Measurements from ENCODE around the gene CTSD. TPM values are rescaled to one million over a fixed set of nuclear protein-coding genes. Genes with fewer than 3 reads are reported as not detected.

The CTSD gene
- total RNA-seq, 2 experiments from 2014 or later, result 31.7 to 44.1 TPM

DNA sequence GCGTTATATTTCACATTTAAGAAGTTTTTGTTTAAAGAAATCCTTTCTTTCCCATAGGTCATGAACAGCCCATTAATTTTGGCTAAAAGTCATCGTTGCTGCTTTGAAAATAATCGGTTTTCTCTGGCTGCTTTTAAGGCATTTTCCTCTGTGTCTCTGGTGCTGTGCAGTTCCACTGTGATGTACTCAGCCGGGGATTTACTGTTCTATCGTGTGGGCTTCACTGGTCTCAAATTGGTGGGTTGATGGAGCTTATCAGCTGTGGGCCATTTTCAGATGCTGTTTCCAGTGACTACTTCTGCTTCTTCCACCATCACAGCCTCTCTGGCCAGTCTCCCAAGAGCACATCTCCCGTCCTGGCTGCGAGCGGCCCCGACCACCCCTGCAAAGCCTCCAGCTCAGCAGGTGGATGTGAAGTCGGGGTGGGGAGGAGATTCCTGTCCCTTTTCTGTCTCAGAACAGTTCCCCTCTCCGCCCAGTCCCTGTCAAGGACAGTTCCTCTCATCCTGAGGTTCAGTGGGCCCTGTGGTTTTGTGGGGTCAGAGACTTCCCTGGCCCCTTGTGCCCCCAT lies 33.6 kb downstream of the CTSD start:
- Histone ChIP-seq H3K79me2 (ENCODE audit: insufficient read depth, low read depth, low read length) (no peaks in the 10 kb centered on the region), H2AFZ (ENCODE audit: low read length) (no peak overlapping the region), H3K4me1 (ENCODE audit: insufficient read depth, low read length, poor library complexity, severe bottlenecking) (peaks cover 13% of the 10 kb centered on the region), H3K36me3 (ENCODE audit: insufficient read depth, low read length) (no peaks in the 10 kb centered on the region), H3K4me3 (ENCODE audit: low read depth, low read length, poor library complexity, severe bottlenecking) (no peak overlapping the region), H3K9me2 (ENCODE audit: insufficient read depth, low read length) (no peaks in the 10 kb centered on the region), H3K4me2 (ENCODE audit: low read length) (no peak overlapping the region), H3K9me3 (ENCODE audit: low read length) (no peaks in the 10 kb centered on the region), H4K20me1 (ENCODE audit: insufficient read depth, low read length) (no peaks in the 10 kb centered on the region), H3K27ac (ENCODE audit: low read depth, low read length, poor library complexity, severe bottlenecking) (no peak overlapping the region)
- ChIA-PET POLR2A (interaction anchor here (0.6 kb wide), 1 partner anchor 516 kb away, joined by 3 read pairs; no protein-coding TSS in a partner anchor), CTCF (ENCODE audit: unreplicated experiment) (no interaction called here)
- no peak for DNase-seq (ENCODE audit: low spot score)
- TF ChIP-seq, protein P1, sequence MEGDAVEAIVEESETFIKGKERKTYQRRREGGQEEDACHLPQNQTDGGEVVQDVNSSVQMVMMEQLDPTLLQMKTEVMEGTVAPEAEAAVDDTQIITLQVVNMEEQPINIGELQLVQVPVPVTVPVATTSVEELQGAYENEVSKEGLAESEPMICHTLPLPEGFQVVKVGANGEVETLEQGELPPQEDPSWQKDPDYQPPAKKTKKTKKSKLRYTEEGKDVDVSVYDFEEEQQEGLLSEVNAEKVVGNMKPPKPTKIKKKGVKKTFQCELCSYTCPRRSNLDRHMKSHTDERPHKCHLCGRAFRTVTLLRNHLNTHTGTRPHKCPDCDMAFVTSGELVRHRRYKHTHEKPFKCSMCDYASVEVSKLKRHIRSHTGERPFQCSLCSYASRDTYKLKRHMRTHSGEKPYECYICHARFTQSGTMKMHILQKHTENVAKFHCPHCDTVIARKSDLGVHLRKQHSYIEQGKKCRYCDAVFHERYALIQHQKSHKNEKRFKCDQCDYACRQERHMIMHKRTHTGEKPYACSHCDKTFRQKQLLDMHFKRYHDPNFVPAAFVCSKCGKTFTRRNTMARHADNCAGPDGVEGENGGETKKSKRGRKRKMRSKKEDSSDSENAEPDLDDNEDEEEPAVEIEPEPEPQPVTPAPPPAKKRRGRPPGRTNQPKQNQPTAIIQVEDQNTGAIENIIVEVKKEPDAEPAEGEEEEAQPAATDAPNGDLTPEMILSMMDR (conservative IDR thresholded peaks at IDR 0.05; ENCODE audit: low read length), result no peak
- TF ChIP-seq EZH2phosphoT487 (IDR thresholded peaks at IDR 0.05; ENCODE audit: borderline replicate concordance, low read depth, low read length), result no peak
- intact Hi-C loops (cut with micrococcal nuclease; ENCODE audit: unreplicated experiment), result no loop called here
- no TSS peak for BruUV-seq (replicated peaks)

- Histone ChIP-seq H3K9me3 (ENCODE audit: low read length) (no peaks in the 10 kb centered on the region), H3K4me2 (ENCODE audit: low read length) (peak overlapping the region; percentile 22; the same call in 1 of the 2 replicates), H2AFZ (ENCODE audit: low read length) (0 out of 2 replicates have a peak overlapping the region, but pooled peaks have one; percentile 29), H3K27ac (ENCODE audit: low read depth, low read length, poor library complexity, severe bottlenecking) (no peak overlapping the region), H3K4me3 (ENCODE audit: low read depth, low read length, poor library complexity, severe bottlenecking) (no peak overlapping the region), H3K9me2 (ENCODE audit: insufficient read depth, low read length) (no peaks in the 10 kb centered on the region), H3K36me3 (ENCODE audit: insufficient read depth, low read length) (no peaks in the 10 kb centered on the region), H3K79me2 (ENCODE audit: insufficient read depth, low read depth, low read length) (no peaks in the 10 kb centered on the region), H3K4me1 (ENCODE audit: insufficient read depth, low read length, poor library complexity, severe bottlenecking) (peaks cover 13% of the 10 kb centered on the region), H4K20me1 (ENCODE audit: insufficient read depth, low read length) (no peaks in the 10 kb centered on the region)
- POLR2A ChIA-PET, result interaction anchor here (0.6 kb wide), 1 partner anchor 515 kb away, joined by 3 read pairs; no protein-coding TSS in a partner anchor
- intact Hi-C loops (cut with micrococcal nuclease; ENCODE audit: unreplicated experiment), result no loop called here
- BruUV-seq (replicated peaks), result no TSS peak
- no peak for DNase-seq (ENCODE audit: low spot score)
- CTCF ChIA-PET (ENCODE audit: unreplicated experiment), result no interaction called here
- TF ChIP-seq, protein P1 (conservative IDR thresholded peaks at IDR 0.05; ENCODE audit: low read length), result no peak
- no peak for TF ChIP-seq EZH2phosphoT487 (IDR thresholded peaks at IDR 0.05; ENCODE audit: borderline replicate concordance, low read depth, low read length)
Measured at GRCh38 chr11:1729692-1730011, 34.1 kb downstream of the CTSD start.

DNA sequence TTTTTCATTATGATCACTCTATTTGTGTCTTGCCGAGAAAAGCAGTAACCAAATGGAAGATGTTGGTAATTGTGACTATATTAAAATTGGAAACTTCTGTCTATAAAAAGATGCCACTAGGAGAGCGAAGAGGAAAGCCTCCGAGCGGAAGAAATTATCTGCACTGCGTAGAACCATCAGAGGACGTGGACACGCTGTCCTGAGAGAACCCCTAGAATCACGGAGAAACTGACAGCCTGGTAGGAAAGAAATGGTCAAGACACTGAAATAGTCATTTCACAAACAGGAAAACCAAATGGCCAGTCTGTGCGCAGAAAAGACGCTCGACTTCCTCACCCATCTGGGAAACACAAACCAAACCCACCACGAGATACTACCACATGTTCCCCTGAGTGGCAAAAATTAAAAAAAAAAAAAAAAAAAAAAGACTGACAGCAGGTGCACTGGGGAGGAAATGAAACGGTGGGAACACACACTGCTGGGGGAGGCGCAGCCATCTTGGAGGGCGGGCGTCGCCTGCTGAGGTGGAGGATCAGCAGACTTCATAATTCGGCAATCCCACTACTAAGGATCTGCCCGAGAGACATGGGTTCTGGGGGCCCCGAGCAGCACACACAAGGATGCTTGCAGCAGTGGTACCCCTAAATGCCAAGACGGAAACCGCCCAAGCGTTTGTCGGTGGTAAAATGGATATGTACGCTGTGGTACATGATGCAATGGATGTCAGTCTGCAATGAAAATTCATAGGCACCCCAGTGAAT lies 34.6 kb downstream of the CTSD start:
- H3K27ac ChIP-seq (ENCODE audit: low read depth, low read length, poor library complexity, severe bottlenecking), result no peak overlapping the region
- no TSS peak for BruUV-seq (replicated peaks)
- H3K9me3 ChIP-seq (ENCODE audit: low read length), result no peaks in the 10 kb centered on the region
- H3K36me3 ChIP-seq (ENCODE audit: insufficient read depth, low read length), result no peaks in the 10 kb centered on the region
- H3K9me2 ChIP-seq (ENCODE audit: insufficient read depth, low read length), result no peaks in the 10 kb centered on the region
- no peaks in the 10 kb centered on the region for H3K79me2 ChIP-seq (ENCODE audit: insufficient read depth, low read depth, low read length)
- intact Hi-C loops (cut with micrococcal nuclease; ENCODE audit: unreplicated experiment), result no loop called here
- peak; percentile 44 for DNase-seq (ENCODE audit: low spot score)
- ChIA-PET CTCF (ENCODE audit: unreplicated experiment) (no interaction called here), POLR2A (interaction anchor here (0.6 kb wide), 1 partner anchor 515 kb away, joined by 3 read pairs; no protein-coding TSS in a partner anchor)
- peaks cover 13% of the 10 kb centered on the region for H3K4me1 ChIP-seq (ENCODE audit: insufficient read depth, low read length, poor library complexity, severe bottlenecking)
- peak overlapping the region; percentile 22 for H3K4me2 ChIP-seq (ENCODE audit: low read length)
- no peaks in the 10 kb centered on the region for H4K20me1 ChIP-seq (ENCODE audit: insufficient read depth, low read length)
- peak overlapping the region; percentile 29; the same call in 1 of the 2 replicates for H2AFZ ChIP-seq (ENCODE audit: low read length)
- TF ChIP-seq EZH2phosphoT487 (IDR thresholded peaks at IDR 0.05; ENCODE audit: borderline replicate concordance, low read depth, low read length), result no peak
- TF ChIP-seq, protein P1 (conservative IDR thresholded peaks at IDR 0.05; ENCODE audit: low read length), result no peak
- H3K4me3 ChIP-seq (ENCODE audit: low read depth, low read length, poor library complexity, severe bottlenecking), result no peak overlapping the region

Measured in OCI-LY7 (cell line).